ENCODE measurements around the gene LITAF.
"Not testable (repeated sequence)": the region's sequence is repeated elsewhere in the genome, so short reads cannot be mapped to it uniquely, and the experiment has no call there.

LITAF gene

DNA sequence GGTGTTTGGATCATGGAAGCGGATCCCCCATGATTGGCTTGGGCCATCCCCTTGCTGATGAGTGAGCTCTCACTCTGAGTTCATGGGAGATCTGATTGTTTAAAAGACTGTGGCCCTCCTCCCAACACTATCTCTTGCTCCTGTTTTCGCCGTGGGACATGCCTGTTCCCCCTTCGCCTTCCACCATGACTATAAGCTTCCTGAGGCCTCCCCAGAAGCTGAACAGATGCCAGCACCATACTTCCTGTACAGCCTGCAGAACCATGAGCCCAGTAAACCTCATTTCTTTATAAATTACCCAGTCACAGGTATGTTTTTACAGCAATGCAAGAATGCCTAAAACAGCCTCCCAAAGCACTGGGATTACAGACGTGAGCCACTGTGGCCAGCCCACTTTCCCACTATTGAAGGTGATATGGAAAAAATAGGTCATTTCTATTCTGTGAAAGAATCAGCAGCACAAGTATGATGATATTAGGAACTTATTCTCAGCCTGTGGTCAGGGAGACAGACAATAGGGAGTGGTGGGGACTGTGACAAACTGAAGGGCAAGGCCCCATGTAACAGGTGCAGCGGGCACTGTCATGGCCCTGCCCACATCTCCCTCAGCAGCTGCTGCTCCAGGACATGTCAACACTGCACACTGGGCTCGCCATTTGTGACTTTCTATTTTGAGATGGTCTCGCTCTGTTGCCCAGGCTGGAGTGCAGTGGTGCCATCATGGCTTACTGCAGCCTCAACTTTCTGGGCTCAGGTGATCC is 33.7 kb upstream of the LITAF start:
- DNase-seq = no peak

DNA sequence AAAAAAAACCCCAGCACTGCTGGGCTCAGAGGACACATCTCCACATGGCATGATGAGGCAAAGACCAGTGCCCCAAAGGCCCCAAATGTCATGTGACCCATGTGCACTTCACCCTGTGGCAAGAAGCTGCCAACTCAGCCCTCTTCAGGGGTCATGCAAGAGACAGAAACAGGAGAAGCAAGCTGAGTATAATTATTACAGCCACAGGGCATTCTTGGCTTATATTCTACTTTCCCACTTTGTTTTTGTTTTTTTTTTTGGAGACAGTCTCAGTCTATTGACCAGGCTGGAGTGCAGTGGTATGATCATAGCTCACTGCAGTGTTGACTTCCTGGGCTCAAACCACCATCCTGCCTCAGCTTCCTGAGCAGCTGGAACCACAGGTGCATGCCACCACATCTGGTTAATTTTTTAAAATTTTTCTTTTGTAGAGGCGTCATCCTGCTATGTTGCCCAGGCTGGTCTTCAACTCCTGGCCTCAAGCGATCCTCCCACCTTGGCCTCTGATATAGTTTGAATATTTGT is 32.7 kb upstream of the LITAF start:
- DNase-seq = peak; percentile 91

DNA sequence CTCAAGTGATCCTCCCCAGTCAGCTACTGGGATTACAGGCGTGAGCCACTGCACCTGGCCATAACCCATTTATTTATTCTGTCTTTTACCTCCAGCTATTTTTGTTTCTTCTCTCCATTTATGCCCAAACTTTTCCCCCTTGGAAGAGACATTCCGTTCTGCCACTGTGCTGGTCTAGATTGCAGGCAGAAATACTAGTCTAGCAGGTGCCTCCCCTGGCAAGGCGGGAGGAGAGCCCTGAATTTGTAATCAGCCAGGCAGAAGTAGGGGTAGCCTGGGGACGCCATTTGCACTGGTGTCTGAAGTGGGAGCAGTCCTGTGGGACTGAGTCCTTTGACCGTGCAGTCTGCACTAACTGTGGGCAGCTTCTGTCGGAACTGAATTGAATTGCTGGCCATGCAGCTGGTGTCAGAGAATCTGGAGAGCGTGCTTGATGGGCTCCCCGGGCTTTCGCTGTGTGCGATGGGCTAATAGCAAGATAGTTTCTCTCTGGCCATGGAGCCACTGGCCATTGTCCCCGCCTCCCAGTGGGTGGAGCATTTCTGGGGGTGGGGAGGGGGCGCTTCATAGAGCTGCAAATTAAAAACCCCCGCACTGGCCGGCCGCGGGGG is 31.5 kb upstream of the LITAF start:
- no peak for DNase-seq

DNA sequence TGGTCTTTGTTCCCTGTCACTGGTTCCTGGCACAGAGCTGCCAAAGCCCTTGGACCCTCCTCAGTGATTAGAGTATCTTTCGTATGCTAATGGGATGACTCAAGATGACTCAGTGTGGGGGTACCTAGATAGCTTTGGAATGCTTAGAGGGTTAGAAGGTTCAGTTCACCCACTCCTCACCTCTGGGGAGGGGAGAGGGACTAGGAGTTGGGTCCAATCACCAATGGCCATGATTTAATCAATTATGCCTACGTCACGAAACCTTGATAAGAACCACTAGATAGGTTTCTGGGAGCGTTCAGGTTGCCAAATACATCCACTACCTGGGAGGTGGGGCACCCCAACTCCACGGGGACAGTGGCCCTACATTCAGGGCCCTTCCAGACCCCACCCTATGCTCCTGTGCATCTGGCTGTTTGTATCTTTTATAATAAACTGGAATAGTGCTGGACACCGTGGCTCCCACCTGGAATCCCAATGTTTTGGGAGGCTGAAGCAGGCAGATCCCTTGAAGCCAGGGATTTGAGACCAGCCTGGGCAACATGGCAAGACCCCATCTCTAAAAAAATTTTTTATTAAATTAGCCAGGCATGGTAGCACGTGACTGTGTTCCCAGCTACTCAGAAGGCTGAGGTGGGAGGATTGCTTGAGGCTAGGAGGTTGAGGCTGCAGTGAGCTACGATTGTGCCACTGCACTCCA is 29.2 kb upstream of the LITAF start:
- no peak for DNase-seq

DNA sequence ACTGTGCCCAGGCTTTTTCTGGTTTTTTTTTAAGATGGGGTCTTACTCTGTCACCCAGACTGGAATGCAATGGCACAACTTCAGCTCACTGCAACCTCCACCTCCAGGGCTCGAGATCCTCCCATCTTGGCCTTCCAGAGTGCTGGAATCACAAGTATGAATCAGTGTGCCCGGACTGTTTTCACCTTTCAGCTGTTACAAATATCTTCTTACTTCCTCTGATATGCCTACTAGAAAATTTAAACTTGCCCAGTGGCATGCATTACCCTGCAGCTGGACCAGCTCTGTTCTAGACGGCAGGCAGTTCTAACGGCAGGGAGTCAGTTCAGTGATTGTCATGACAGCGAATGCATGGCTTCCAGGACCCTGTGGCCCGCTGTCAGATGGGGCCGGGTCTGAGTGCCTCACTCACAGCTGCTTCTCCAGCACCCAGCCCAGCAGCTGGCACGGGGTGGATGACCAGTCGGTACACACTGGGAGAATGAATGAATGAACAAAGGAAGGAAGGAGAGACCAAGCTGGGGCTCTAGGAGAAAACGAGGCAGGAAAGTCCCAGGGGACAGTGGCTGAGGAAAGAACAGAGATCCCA is 28.0 kb upstream of the LITAF start:
- DNase-seq = no peak

DNA sequence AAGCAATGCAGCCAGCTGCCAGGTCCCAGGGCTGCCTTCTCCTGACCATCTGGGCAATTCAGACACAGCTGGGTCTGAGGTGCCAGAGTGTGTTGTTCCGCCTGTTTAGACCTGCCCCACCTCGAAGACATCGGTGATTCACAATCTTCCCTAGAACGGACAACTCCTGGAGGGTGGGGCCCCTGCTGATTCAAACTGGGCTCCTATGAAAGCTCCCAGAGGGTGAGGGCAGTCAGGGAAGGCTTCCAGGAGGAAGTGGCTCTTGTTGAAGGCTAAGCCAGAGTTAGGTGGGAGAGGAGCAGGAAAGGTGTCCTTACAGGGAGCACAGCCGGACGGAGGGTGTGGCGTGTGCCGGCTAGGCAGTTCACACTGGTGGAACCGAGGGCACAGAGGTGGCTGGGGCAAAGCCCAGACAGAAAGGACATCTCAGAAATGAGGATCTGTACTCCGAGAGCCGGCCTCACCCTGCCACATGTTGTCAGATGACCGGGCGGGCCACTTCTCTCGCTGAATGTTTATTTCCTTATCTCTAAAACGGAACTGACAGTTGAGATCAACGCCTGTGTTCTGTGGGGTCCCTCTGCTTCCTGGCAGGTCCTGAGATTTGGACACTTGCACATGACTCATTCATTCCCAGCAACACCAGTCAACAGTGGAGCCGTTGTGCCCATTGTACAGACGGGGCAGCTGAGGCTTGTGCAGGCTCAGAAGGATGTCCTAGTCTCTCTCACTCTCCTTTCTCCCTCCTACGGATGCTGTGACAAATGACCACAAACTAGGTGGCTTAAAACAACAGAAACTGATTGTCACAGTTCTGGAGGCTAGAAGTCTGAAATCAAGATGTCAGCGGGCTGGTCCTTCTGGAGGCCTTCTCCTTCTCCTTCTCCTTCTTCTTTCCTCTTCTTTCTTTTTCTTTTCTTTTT is 26.9 kb upstream of the LITAF start:
- DNase-seq = peak; percentile 94

DNA sequence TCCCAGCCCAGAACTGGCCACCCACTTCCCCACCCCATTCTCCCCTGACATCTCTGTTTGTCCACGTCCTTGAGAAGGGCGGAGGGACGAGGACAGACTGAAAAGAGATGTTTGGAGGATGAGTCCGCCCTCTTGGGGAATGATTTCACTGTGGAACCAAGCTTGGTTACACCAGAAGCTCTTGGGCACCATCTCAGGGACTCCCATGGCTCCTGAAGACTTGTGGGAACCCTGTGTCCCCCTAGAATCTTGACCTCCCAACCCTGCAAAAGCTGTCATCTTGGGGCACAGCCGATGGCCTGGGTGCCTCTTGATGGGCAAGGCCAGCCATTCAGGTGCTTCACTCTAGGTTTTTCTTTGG is 25.9 kb upstream of the LITAF start:
- DNase-seq = no peak

DNA sequence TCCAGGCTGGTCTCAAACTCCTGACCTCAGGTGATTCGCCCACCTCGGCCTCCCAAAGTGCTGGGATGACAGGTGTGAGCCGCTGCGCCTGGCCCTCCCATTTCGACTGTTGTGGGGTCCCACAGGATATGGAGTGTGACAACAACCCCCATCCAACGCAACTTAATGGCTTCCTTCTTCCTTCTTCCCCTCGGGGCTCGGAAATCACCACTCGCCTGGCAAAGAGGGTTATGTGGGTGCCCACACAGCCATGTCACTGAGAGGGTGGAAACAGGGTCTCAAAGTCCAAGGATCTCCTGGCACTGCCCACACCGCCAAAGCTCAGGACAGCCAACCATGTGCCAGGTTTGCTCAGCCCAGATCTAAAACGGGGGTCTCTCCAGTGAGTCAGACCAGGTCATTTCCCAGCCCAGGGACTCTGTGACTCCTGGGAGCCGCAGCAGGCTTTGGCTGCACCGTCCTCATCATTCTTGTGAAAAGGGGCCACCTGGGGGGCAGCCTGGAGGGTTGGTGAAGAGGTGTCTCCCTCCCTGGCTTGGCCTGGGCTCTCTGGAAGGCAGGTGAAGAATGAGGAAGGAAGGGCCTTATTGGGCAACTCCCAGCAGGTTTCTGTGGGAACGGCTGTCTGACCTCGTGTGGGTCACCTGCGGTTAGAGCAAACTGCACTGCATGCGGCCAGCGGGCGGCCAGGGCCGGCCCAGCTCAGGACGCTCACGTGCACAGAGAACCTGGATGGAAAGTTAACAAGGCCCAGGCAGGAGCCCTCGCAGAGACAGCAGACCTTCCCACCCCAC is 25.3 kb upstream of the LITAF start:
- DNase-seq = peak; percentile 59

DNA sequence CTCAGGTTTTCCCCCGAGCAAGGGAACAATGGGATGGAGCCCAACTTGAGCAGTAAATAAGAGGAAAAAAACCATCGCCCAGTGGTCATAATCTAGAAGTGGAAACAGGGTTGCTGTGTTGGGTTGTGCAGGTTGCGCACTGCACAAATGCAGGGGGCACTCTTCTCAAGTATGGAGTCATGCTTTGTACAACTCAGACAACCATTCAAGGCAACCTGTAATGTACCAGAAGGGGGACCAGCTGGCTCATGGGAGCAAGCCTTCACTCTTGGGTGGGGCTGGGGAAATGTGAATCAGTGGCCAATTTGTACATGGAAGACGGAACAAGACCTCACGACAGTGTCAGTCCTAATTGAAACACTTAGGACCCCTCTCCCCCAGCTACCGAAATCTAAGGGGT is 23.9 kb upstream of the LITAF start:
- DNase-seq = no peak

DNA sequence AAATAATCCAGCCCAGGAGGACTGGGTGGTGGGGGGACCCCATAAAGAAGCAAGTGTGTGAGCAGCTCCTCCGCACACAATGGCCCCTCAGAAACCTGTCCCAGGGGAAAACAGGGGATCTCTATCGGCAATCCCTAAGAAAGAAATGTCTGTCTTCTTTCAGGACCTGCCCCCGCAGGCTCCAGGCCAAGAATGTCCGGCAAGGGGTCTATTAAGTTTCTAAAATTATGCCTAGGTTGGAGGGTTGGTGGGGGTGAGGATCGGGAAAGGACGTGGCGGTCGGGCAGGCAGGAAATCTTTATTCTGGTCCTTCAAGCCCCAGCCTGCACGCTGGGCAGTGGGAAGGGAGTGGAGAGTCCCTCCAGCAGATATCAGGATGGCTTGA is 23.4 kb upstream of the LITAF start:
- DNase-seq = no peak

DNA sequence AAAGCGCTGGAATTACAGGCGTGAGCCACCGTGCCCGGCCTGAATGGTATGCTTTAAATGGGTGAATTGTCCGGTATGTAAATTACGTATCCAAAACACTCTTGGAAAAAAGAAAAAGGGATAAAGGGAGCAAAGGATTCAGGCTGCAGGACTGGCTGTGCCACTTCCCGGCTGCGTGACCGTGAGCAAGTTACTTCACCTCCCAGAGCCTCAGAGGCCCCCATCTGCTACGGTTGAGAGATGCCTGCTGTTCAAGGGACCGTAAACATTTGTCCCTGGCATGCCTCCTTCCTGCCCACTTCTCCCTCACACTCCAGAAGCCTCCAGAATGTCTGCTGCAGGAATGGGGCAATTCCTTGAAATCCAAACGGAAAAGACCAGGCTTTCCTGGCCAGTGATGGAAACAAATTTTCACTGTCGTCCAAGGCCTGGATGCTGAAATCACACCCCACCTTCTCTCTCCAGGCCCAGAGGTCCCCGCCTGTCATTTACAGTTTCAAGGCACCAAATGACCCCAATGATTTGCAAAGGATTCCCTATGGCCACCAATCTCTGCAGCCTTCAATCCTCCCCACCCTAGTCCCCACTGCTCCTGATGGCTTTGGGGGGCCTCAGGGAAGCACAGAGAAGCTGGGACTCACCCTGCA is 22.9 kb upstream of the LITAF start:
- no peak for DNase-seq

DNA sequence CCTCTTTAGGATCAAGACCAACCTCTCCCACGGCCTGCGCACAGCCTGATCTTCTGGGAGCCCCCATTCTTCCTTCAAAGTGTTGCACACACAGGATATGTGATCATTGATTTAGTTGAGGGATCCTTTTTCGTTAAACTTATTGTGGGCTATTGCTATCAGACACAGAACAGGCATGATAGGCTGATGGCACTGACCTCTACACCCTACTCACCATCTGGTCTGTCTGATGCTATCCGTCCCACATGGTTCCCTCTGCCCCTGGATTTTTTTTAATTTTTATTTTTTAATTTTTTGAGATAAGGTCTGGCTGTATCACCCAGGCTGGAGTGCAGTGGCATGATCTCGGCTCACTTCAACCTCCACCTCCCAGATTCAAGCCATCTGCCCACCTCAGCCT is 19.2 kb upstream of the LITAF start:
- no peak for DNase-seq

DNA sequence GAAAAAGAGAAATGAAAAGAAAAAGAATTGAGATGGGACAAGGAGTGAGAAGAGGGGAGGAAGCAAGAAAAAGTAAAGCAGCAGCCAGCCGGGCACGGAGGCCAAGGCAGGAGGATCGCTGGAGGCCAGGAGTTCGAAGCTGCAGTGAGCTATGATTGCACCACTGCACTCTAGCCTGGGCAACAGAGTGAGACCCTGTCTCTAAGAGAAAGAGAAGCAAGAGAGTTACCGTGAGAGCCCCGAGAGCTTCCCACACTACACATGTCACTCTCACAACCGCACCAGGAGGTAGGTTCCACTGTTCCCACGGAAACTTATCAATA is 18.8 kb upstream of the LITAF start:
- no peak for DNase-seq

DNA sequence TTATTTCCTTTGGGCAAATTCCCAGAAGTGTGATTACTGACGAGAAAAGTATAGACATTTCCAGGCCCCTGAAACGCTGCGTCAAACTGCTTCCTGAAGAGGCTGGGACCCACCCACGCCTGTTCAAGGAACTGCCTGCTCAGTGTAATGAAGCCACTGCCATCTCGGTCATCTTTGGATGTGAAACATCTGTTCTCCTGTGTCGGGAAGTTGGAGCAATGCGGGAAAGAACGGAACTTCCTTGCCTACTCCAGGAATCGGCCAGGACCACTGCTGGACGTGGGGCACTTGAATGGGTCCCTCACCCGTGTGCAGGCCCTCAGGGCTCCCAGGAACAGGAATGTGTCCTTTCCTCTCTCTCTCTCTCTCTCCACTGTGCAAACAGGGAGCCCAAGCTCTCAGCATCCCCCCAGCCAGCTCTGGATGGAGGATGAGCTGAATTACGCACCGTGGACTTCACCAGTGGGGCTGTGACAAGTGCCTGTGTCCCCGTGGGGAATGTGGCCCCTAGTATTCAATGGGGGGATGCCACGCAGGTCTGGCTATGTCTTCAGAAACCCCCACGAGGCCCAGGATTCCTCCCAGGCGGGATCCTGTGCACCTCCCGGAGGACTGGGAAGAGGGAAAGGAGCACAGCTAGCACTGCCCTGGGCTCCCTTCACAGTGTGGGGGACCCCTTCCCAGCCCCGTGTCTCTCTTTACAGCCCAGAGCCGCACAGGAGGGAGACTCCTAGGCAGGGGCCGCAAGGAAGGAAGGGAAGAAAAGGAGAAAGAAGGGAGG is 18.3 kb upstream of the LITAF start:
- peak; percentile 93 for DNase-seq

DNA sequence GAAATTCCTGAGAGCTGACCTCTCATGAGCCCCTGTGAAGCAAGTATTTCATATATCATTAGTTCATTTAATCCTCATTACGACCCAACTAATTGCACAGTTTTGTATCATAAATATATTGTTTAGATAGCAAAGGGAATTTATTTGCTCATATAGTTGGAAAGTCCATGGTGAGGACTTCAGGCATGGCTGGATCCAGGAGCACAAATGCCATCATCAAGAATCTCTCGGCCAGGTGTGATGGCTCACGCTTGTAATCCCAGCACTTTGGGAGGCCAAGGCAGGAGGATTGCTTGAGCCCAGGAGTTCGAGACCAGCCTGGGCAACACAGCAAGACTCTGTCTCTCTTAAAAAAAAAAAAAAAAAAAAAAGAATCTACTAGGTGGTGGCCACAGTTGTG is 17.6 kb upstream of the LITAF start:
- DNase-seq = not testable (repeated sequence)

DNA sequence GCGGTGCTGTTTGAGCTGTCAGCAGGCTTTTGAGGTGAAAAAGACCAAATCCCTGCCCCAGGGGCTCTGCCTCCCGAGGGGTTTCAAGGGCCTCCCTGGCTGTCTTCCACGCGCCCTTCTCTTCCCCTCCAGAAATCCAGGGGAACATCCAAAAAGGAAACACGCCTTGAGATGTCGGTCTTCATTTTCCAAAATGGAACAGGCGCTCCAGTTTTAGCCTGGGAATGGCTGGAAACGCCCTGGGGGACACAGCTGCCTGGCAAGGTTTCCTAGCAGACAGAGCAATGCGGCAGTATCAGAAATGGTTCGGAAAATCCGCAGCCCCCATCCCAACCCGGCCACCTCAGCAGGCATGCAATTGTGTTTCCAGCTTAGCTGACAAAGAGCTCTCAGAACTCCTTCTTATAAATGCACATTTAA is 16.6 kb upstream of the LITAF start:
- DNase-seq = no peak

DNA sequence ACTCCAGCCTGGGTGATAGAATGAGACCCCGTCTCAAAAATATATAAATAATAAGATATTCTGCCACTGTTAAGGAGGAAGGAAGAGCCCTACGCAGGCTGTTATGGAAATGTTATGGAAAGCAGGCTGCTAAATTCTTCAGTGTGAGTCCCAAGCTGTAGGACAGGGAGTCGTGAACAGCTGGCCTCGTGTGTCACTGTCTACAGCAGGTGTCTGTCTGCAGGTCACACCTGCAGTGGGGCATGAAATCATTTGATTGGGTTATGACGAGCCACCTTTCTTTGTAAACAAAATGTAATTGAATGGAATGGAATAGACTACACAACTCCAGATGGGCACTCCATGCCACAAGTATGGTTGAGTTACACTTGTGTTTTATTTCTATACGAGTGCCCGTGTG is 15.6 kb upstream of the LITAF start:
- DNase-seq = no peak

DNA sequence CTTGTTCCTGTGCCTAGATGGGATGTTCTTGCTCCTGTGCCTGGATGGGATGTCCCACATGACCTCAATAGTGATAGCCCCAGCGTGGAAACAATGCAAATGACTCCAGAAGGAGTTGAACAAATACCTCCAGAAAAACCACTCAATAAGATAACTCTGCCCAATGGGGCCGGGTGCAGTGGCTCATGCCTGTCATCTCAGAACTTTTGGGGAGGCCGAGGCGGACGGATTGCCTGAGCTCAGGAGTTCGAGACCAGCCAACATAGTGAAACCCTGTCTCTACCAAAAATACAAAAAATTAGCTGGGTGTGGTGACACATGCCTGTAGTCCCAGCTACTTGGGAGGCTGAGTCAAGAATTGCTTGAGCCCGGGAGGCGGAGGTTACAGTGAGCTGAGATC is 15.2 kb upstream of the LITAF start:
- DNase-seq = no peak

DNA sequence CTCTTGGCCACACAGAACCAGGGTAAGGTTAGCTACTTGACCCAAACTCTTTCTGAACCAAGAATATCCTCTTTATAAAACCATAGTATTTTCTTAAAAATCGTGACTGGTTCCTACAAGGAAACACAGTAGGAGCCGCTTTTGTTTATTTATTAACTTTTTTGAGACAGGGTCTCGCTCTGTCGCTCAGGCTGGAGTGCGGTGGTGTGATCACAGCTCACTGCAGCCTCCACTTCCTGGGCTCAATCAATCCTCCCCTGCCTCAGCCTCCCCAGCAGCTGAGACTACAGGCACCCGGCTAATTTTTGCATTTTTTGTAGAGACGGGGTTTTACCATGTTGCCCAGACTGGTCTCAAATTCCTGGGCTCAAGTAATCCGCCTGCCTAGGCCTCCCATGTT is 14.7 kb upstream of the LITAF start:
- DNase-seq = no peak

DNA sequence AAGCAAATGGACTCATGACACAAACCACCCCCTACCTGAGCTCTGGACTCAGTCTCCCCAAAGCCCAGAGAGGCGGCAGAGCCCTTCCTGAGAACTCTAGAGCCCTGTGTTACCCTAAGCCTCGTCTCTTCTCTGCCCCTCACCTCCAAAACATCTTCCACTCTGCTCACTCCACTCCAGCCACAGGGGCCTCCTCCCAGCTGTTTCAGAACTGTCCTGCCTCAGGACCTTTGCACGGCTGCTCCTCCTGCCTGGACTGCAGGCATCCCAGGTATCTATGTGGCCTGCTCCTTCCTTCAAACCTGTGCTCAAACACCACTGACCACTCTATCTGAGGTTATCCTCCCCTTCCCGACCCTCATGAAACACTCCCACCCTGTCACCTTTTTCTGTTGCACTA is 12.9 kb upstream of the LITAF start:
- DNase-seq = no peak

Data from inflammatory macrophage treated with lipopolysaccharide for 4 hours (primary cell).